ENCODE results near the gene CARD8.
"Not testable (repeated sequence)": the region's sequence is repeated elsewhere in the genome, so short reads cannot be mapped to it uniquely, and the experiment has no call there.

CARD8 gene

DNA sequence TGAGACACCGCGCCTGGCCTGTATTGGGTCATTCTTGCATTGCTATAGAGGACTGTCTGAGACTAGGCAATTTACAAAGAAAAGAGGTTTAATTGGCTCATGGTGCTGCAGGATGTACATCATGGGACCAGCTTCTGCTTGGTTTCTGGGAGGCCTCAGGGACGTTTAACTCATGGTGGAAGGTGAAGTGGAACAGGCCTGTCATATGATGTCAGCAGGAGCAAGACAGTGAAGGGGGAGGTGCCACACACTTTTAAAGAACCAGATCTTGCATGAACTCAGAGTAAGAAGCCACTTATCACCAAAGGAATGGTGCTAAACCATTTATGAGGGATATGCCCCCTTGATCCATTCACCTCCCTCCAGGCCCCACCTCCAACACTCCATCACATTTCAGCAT, 18.7 kb downstream of the CARD8 start:
- no peak overlapping the region for H3K4me3 ChIP-seq (ENCODE audit: low read depth, low read length)
- no peak for TF ChIP-seq CTCF (IDR thresholded peaks at IDR 0.05; ENCODE audit: borderline replicate concordance, insufficient read depth, low read depth, low read length)

GRCh38 chr19:48230555-48231129, 25.1 kb downstream of the CARD8 start:
- TF ChIP-seq CTCF (IDR thresholded peaks at IDR 0.05; ENCODE audit: borderline replicate concordance, insufficient read depth, low read depth, low read length), result no peak
- H3K4me3 ChIP-seq (ENCODE audit: low read depth, low read length), result no peak overlapping the region

- H3K4me3 ChIP-seq (ENCODE audit: low read depth, low read length), result no peak overlapping the region
- TF ChIP-seq CTCF (IDR thresholded peaks at IDR 0.05; ENCODE audit: borderline replicate concordance, insufficient read depth, low read depth, low read length), result no peak
These were observed 34.1 kb downstream of the CARD8 start for GRCh38 chr19:48221628-48222027.

GRCh38 chr19:48220784-48221183, 34.9 kb downstream of the CARD8 start:
- H3K4me3 ChIP-seq (ENCODE audit: low read depth, low read length), result not testable (repeated sequence)

DNA sequence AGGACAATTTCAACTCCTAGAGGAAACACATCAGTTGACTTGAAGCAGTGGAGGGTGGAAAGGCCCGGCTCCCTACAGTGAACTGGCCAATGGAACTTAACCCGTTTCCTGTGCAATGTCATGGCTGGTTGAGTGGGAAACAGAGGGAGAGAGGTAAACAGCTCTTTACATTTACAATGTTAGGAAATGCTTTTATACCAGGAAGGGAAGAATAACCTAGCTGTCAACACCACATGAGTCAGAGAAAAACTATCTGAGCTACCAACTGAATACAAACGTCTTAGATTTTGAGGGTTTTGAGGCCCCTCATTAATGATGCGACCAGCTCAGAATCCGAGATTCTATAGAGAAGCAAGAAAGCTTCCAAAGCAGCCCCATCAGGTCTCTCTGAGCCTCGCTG, 36.7 kb downstream of the CARD8 start:
- no peak overlapping the region for H3K4me3 ChIP-seq (ENCODE audit: low read depth, low read length)
- TF ChIP-seq CTCF (IDR thresholded peaks at IDR 0.05; ENCODE audit: borderline replicate concordance, insufficient read depth, low read depth, low read length), result no peak

DNA sequence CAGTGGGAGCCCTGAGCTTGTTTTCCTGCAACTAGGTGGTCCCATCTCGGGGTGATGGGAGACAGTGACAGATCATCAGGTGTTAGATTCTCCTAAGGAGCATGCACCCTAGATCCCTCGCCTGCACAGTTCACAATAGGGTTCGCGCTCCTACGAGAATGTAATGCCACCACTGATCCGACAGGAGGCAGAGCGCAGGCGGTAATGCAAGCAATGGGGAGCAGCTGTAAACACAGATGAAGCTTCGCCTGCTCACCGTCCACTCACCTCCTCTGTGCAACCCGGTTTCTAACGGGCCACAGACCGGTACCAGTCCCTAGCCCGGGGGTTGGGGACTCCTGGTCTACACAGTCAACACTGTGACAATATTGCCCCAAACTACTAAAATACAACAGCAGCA, 38.8 kb downstream of the CARD8 start:
- H3K4me3 ChIP-seq (ENCODE audit: low read depth, low read length), result no peak overlapping the region
- no peak for TF ChIP-seq CTCF (IDR thresholded peaks at IDR 0.05; ENCODE audit: borderline replicate concordance, insufficient read depth, low read depth, low read length)

GRCh38 chr19:48213959-48214358, 41.8 kb downstream of the CARD8 start:
- no peak overlapping the region for H3K4me3 ChIP-seq (ENCODE audit: low read depth, low read length)
- TF ChIP-seq CTCF (IDR thresholded peaks at IDR 0.05; ENCODE audit: borderline replicate concordance, insufficient read depth, low read depth, low read length), result no peak

DNA sequence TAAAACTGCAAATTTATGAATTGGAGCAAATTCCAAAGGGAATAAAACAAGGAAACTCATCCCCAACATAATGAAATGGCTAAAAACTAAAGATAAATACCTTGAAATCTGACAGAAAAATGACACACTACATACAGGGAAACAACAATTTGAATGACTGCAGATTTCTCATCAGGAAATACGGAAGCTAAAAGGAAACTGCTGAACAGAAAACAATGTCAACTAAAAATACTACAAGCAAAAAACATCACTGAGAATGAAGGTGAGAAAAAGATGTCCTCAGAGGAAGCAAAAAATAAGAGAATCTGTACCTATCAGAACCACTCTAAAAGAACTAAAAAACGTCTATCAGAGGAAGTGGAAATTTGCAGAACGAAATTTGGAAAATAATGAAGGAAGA, 45.7 kb downstream of the CARD8 start:
- H3K4me3 ChIP-seq (ENCODE audit: low read depth, low read length), result no peak overlapping the region
- TF ChIP-seq CTCF (IDR thresholded peaks at IDR 0.05; ENCODE audit: borderline replicate concordance, insufficient read depth, low read depth, low read length), result no peak

All from GM12875 (cell line).